ENCODE results near the gene PEAR1. TPM values are rescaled to one million over a fixed set of nuclear protein-coding genes. Genes with fewer than 3 reads are reported as not detected.

Gene PEAR1
- polyA plus RNA-seq, 2 of the 4 experiments (the other 2 are of a cell fraction): 1.7 to 5.0 TPM

DNA sequence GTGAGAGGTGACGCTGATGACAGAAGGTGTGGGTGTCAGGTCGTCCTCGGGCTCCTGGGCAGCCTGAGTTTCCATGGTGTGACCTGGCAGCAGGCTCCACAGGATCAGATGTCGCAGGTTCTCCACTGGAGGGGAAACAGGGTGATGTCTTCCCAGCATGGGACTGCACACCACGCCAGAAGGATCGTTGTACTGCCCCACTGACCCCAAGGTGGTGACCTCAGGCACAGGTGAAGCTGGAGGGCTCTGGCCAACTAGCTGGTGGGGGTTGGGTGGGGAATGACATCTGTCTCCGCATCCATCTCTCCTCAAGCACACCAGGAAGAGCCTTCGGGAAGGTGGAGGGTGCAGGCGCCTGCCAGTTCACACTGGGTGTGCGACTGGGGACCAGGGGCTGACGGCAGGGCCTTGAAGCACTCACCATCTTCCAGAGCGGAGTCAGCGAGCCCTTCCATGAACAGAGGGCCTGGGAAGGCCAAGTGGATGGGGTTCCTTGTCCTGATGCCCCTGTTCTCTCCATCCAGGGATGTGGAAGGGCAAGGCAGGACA is 46.3 kb downstream of the PEAR1 start:
- POLR2A ChIA-PET: no interaction called here
- TF ChIP-seq NFE2L2 (conservative IDR thresholded peaks at IDR 0.05; ENCODE audit: low read length) (no peak), NPAS2 (CRISPR knock-in tag; IDR thresholded peaks at IDR 0.05; ENCODE audit: borderline replicate concordance) (no peak), GATA3 (IDR thresholded peaks at IDR 0.05; ENCODE audit: borderline replicate concordance) (no peak), PHF8 (IDR thresholded peaks at IDR 0.05; ENCODE audit: borderline replicate concordance, low read depth) (no peak), CTCF (IDR thresholded peaks at IDR 0.05) (no peak), MYC (IDR thresholded peaks at IDR 0.05; ENCODE audit: borderline replicate concordance, low read length) (no peak), TFCP2L1 (CRISPR knock-in tag; IDR thresholded peaks at IDR 0.05) (no peak), USF2 (IDR thresholded peaks at IDR 0.05) (no peak), EP300 (IDR thresholded peaks at IDR 0.05) (no peak), CEBPB (IDR thresholded peaks at IDR 0.05) (no peak), FOSL2 (IDR thresholded peaks at IDR 0.05) (no peak), FOSL2 (CRISPR knock-in tag; IDR thresholded peaks at IDR 0.05) (no peak), EHMT2 (IDR thresholded peaks at IDR 0.05; ENCODE audit: low read depth) (no peak)
- TF ChIP-seq, protein P1, sequence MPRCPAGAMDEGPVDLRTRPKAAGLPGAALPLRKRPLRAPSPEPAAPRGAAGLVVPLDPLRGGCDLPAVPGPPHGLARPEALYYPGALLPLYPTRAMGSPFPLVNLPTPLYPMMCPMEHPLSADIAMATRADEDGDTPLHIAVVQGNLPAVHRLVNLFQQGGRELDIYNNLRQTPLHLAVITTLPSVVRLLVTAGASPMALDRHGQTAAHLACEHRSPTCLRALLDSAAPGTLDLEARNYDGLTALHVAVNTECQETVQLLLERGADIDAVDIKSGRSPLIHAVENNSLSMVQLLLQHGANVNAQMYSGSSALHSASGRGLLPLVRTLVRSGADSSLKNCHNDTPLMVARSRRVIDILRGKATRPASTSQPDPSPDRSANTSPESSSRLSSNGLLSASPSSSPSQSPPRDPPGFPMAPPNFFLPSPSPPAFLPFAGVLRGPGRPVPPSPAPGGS (IDR thresholded peaks at IDR 0.05): no peak
- TF ChIP-seq, protein P2, sequence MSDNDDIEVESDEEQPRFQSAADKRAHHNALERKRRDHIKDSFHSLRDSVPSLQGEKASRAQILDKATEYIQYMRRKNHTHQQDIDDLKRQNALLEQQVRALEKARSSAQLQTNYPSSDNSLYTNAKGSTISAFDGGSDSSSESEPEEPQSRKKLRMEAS (IDR thresholded peaks at IDR 0.05): no peak
- no peaks in the 10 kb centered on the region for H3K4me1 ChIP-seq
- no peak overlapping the region for H3K27ac ChIP-seq
- no peak for DNase-seq (ENCODE audit: low read depth in 1 of 2, low spot score in 1 of 2)
- no peaks in the 10 kb centered on the region for H3K9me3 ChIP-seq
- no peak overlapping the region for H3K4me2 ChIP-seq
- CTCF ChIA-PET: interaction anchor here (1.3 to 4.0 kb wide), 3 partner anchors 8 to 80 kb away, joined by 3 to 28 read pairs (median 4); no protein-coding TSS in a partner anchor
- ATAC-seq: no peak
- WGBS (ENCODE audit: missing lambda C conversion rate): 90% methylated on average over 12 of the region's 13 CpGs
- FAIRE-seq: no peak
- no peak overlapping the region for H3K4me3 ChIP-seq

GRCh38 chr1:156941675-156942074 is 48.2 kb downstream of the PEAR1 start:
- no peak overlapping the region for H3K27ac ChIP-seq
- H3K4me1 ChIP-seq: no peaks in the 10 kb centered on the region
- DNase-seq (ENCODE audit: low read depth in 1 of 2, low spot score in 1 of 2) (no peak), ATAC-seq (no peak), FAIRE-seq (no peak)
- ChIA-PET POLR2A (interaction anchor here (0.6 kb wide), 1 partner anchor 9 kb away, joined by 3 read pairs; no protein-coding TSS in a partner anchor), CTCF (interaction anchor here (0.8 to 4.0 kb wide), 3 partner anchors 14 to 50 kb away, joined by 3 to 28 read pairs (median 10); no protein-coding TSS in a partner anchor)
- no peak for TF ChIP-seq RAD21 (conservative IDR thresholded peaks at IDR 0.05 in 1 of 2, IDR thresholded peaks at IDR 0.05 in 1 of 2)
- no peak for TF ChIP-seq SREBF2 (IDR thresholded peaks at IDR 0.05)
- TF ChIP-seq, protein P1 (IDR thresholded peaks at IDR 0.05): no peak
- TF ChIP-seq RCOR1 (IDR thresholded peaks at IDR 0.05; ENCODE audit: low read depth, low read length): no peak
- no peak for TF ChIP-seq RNF2 (IDR thresholded peaks at IDR 0.05; ENCODE audit: borderline replicate concordance, low read depth)
- TF ChIP-seq PBX3 (IDR thresholded peaks at IDR 0.05): no peak
- TF ChIP-seq EHF (CRISPR knock-in tag; IDR thresholded peaks at IDR 0.05): no peak
- no peak for TF ChIP-seq ZNF302 (CRISPR knock-in tag; IDR thresholded peaks at IDR 0.05)
- TF ChIP-seq NPAS2 (CRISPR knock-in tag; IDR thresholded peaks at IDR 0.05; ENCODE audit: borderline replicate concordance): no peak
- no peak for TF ChIP-seq FOSB (CRISPR knock-in tag; IDR thresholded peaks at IDR 0.05)
- TF ChIP-seq BHLHE40 (IDR thresholded peaks at IDR 0.05; ENCODE audit: low read depth, low read length): no peak
- no peak for TF ChIP-seq CBX2 (IDR thresholded peaks at IDR 0.05; ENCODE audit: borderline replicate concordance, low read depth)
- TF ChIP-seq, protein P3, sequence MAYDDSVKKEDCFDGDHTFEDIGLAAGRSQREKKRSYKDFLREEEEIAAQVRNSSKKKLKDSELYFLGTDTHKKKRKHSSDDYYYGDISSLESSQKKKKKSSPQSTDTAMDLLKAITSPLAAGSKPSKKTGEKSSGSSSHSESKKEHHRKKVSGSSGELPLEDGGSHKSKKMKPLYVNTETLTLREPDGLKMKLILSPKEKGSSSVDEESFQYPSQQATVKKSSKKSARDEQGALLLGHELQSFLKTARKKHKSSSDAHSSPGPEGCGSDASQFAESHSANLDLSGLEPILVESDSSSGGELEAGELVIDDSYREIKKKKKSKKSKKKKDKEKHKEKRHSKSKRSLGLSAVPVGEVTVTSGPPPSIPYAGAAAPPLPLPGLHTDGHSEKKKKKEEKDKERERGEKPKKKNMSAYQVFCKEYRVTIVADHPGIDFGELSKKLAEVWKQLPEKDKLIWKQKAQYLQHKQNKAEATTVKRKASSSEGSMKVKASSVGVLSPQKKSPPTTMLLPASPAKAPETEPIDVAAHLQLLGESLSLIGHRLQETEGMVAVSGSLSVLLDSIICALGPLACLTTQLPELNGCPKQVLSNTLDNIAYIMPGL (CRISPR knock-in tag; IDR thresholded peaks at IDR 0.05; ENCODE audit: borderline replicate concordance): no peak
- TF ChIP-seq, protein P2 (IDR thresholded peaks at IDR 0.05): no peak
- TF ChIP-seq USF2 (IDR thresholded peaks at IDR 0.05): no peak
- no peak for TF ChIP-seq SMC3 (IDR thresholded peaks at IDR 0.05)
- TF ChIP-seq NFE2L2 (conservative IDR thresholded peaks at IDR 0.05; ENCODE audit: low read length): no peak
- WGBS (ENCODE audit: missing lambda C conversion rate): 92% methylated on average over 10 of the region's 10 CpGs
- H3K4me2 ChIP-seq: no peak overlapping the region
- H3K4me3 ChIP-seq: no peak overlapping the region
- H3K9me3 ChIP-seq: no peaks in the 10 kb centered on the region

Data from A549 (cell line).